DOHH2 (cell line): ENCODE data around the gene SLC25A30.

ENCODE experiments used
- H3F3A ChIP-seq: fragments of 200-600 bp; sonication (generic), shearing (Covaris generic); 2 replicates; pipeline ENCODE4 v1.6.0; 2016; ENCODE audit warnings: antibody characterized with exemption, mild to moderate bottlenecking; ENCODE audit not compliant: control insufficient read depth, insufficient read depth
- H3K27ac ChIP-seq: fragments of 200-600 bp; sonication (generic); 2 replicates; pipeline ENCODE4 v1.5.1; 2014; ENCODE audit warnings: low read depth, mild to moderate bottlenecking, low read length, moderate library complexity
- H3K27me3 ChIP-seq: fragments of 200-600 bp; sonication (generic); 2 replicates; pipeline ENCODE4 v1.6.1; 2014; ENCODE audit warnings: mild to moderate bottlenecking, low read length, mixed read lengths; ENCODE audit not compliant: control insufficient read depth
- H3K36me3 ChIP-seq: fragments of 200-600 bp; sonication (generic); 2 replicates; pipeline ENCODE4 v1.6.1; 2014; ENCODE audit warnings: mild to moderate bottlenecking, low read length, moderate library complexity, mixed read lengths; ENCODE audit not compliant: control insufficient read depth
- H3K4me1 ChIP-seq: fragments of 200-600 bp; sonication (generic); 2 replicates; pipeline ENCODE4 v1.6.1; 2014; ENCODE audit warnings: mild to moderate bottlenecking, low read length, mixed read lengths; ENCODE audit not compliant: control insufficient read depth
- H3K4me2 ChIP-seq: fragments of 200-600 bp; sonication (generic); 2 replicates; pipeline ENCODE4 v1.6.0; 2014; ENCODE audit warnings: mild to moderate bottlenecking, low read length, moderate library complexity
- H3K4me3 ChIP-seq: fragments of 200-600 bp; sonication (generic); 2 replicates; pipeline ENCODE4 v1.5.1; 2014; ENCODE audit warnings: mild to moderate bottlenecking, low read length, mixed read lengths
- H3K79me2 ChIP-seq: fragments of 200-600 bp; sonication (generic); 2 replicates; pipeline ENCODE4 v1.6.1; 2014; ENCODE audit warnings: mild to moderate bottlenecking, low read length, mixed read lengths; ENCODE audit not compliant: control insufficient read depth
- H3K9me2 ChIP-seq: fragments of 200-600 bp; sonication (generic); replicated peaks from 2 replicates; pipeline ENCODE4 v1.6.1; 2014; ENCODE audit warnings: mild to moderate bottlenecking, low read length, mixed read lengths; ENCODE audit not compliant: control insufficient read depth
- H3K9me3 ChIP-seq: fragments of 200-600 bp; sonication (generic); 2 replicates; pipeline ENCODE4 v1.6.1; 2014; ENCODE audit warnings: antibody characterized with exemption, low read length, mixed read lengths; ENCODE audit not compliant: control insufficient read depth, insufficient read depth
- H4K20me1 ChIP-seq: fragments of 200-600 bp; sonication (generic); 2 replicates; pipeline ENCODE4 v1.6.0; 2014; ENCODE audit warnings: low read depth, mild to moderate bottlenecking, antibody characterized with exemption, low read length, moderate library complexity; ENCODE audit not compliant: control insufficient read depth, insufficient read depth
- EZH2phosphoT487 ChIP-seq: fragments of 200-600 bp; sonication (generic); IDR thresholded peaks from 2 replicates; pipeline ENCODE4 v1.6.1; 2017; ENCODE audit warnings: borderline replicate concordance, mild to moderate bottlenecking, antibody characterized with exemption, low read length, moderate library complexity, mixed read lengths
- TF ChIP-seq, protein P1 (sequence below): fragments of 200-600 bp; sonication (generic); IDR thresholded peaks from one replicate; pipeline ENCODE4 v1.5.1; 2014; ENCODE audit warnings: antibody characterized with exemption, mild to moderate bottlenecking, low read depth, low read length; ENCODE audit not compliant: poor library complexity, severe bottlenecking

SLC25A30 gene

DNA sequence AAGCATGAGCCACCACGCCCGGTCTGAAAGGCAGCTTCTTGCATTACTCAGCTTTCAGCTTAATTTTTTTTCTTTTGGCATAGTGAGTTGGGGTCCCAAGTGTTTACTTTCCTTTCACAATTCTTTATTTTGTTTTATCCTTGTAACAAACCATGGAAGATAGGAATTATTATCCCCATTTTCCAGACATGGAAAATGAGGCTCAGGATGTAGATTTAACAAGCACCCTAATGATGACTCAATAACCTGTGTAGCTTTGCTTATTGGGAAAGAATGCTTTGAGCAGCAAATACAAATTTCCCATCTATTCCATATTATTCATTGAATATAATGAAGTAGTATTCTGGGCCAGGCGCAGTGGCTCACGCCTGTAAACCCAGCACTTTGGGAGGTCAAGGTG lies 33.1 kb upstream of the SLC25A30 start:
- H3K9me2 ChIP-seq, result no peaks in the 10 kb centered on the region
- no peak for TF ChIP-seq EZH2phosphoT487
- TF ChIP-seq, protein P1, sequence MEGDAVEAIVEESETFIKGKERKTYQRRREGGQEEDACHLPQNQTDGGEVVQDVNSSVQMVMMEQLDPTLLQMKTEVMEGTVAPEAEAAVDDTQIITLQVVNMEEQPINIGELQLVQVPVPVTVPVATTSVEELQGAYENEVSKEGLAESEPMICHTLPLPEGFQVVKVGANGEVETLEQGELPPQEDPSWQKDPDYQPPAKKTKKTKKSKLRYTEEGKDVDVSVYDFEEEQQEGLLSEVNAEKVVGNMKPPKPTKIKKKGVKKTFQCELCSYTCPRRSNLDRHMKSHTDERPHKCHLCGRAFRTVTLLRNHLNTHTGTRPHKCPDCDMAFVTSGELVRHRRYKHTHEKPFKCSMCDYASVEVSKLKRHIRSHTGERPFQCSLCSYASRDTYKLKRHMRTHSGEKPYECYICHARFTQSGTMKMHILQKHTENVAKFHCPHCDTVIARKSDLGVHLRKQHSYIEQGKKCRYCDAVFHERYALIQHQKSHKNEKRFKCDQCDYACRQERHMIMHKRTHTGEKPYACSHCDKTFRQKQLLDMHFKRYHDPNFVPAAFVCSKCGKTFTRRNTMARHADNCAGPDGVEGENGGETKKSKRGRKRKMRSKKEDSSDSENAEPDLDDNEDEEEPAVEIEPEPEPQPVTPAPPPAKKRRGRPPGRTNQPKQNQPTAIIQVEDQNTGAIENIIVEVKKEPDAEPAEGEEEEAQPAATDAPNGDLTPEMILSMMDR, result no peak

DNA sequence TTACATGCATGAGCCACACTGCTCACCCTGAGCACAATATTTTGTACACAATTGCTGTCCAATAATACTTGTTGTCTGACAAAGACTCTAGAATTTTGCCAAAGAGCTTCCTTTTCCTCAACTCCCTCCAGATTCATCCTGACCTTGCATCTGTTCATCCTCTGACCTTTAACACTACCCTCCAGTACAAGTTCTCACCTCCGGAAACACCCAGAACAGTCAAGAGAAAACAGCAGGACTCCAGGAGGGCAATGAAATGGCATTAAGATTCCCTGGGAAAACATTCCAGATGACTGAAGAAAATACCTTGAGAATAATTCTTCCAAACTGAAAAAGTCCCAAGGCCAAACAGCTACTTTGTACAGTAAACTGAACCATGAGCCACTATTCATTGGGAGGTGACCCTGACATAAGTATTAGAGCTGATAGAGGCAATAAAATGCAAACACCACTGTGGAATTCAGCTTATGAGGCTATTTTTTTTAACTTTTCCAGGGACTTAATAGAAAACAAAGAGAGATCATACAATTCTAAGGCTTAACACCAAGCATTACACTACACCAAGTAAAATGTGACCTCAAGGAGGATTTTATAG lies 30.9 kb upstream of the SLC25A30 start:
- peaks cover 8% of the 10 kb centered on the region; the same call in 1 of the 2 replicates for H3K27me3 ChIP-seq
- H3K79me2 ChIP-seq, result no peaks in the 10 kb centered on the region
- no peak overlapping the region for H3K4me2 ChIP-seq
- no peaks in the 10 kb centered on the region for H4K20me1 ChIP-seq
- H3K4me3 ChIP-seq, result no peak overlapping the region
- no peaks in the 10 kb centered on the region for H3K4me1 ChIP-seq
- no peaks in the 10 kb centered on the region for H3F3A ChIP-seq
- H3K9me3 ChIP-seq, result no peaks in the 10 kb centered on the region
- no peak for TF ChIP-seq EZH2phosphoT487
- TF ChIP-seq, protein P1, result no peak
- no peaks in the 10 kb centered on the region for H3K9me2 ChIP-seq
- no peak overlapping the region for H3K27ac ChIP-seq
- H3K36me3 ChIP-seq, result no peaks in the 10 kb centered on the region

More for the DNA sequence above, 33.1 kb upstream of the SLC25A30 start:
- H3K4me2 ChIP-seq, result no peak overlapping the region
- H3K27me3 ChIP-seq, result peaks cover 8% of the 10 kb centered on the region; the same call in 1 of the 2 replicates
- no peaks in the 10 kb centered on the region for H3K79me2 ChIP-seq
- no peaks in the 10 kb centered on the region for H4K20me1 ChIP-seq
- H3F3A ChIP-seq, result no peaks in the 10 kb centered on the region
- no peaks in the 10 kb centered on the region for H3K4me1 ChIP-seq
- H3K36me3 ChIP-seq, result no peaks in the 10 kb centered on the region
- H3K27ac ChIP-seq, result no peak overlapping the region
- H3K9me3 ChIP-seq, result no peaks in the 10 kb centered on the region; the same call in 1 of the 2 replicates
- H3K4me3 ChIP-seq, result no peak overlapping the region

DNA sequence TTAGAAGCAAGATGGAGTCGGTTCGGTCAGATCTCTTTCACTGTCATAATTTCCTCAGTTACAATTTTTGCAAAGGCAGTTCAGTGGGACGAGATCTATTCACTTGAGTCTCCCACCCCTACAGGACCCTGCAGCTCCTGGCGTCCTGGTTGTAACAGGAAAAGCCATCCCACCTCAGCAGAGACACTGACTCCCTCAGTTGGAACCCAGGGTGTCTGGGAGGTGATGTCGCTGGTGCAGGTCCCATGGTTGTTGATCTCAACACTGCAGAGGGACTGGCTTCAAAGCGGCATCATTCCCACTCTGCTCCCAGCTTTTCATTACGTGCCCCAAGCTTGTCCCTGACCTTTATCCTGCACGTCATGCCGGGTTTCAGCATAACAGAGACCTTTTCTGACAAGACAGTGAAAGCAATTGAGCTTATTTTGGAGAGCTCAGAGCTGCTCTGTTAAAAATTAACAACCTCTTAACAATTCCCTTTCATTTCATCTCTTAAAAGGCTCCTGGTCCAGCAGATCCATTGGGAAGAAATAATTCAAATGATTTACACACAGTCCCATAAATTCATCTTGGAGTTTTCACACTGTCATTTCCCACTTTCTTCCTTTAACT lies 29.0 kb upstream of the SLC25A30 start:
- Histone ChIP-seq H3K27me3 (peaks cover 11% of the 10 kb centered on the region; the same call in 1 of the 2 replicates), H3K9me3 (no peaks in the 10 kb centered on the region), H3K9me2 (no peaks in the 10 kb centered on the region), H3K36me3 (no peaks in the 10 kb centered on the region), H3K27ac (no peak overlapping the region), H3K4me3 (no peak overlapping the region), H3F3A (no peaks in the 10 kb centered on the region), H3K4me1 (no peaks in the 10 kb centered on the region), H4K20me1 (no peaks in the 10 kb centered on the region), H3K4me2 (no peak overlapping the region), H3K79me2 (no peaks in the 10 kb centered on the region)
- no peak for TF ChIP-seq EZH2phosphoT487
- TF ChIP-seq, protein P1, result no peak
